ENCODE data around the gene DIAPH3. TPM values are rescaled to one million over a fixed set of nuclear protein-coding genes. Genes with fewer than 3 reads are reported as not detected.

DIAPH3 gene
- polyA plus RNA-seq, 6 donors from 2014 or later, result not detected

- Mint-ChIP-seq H3K9me3 (peaks cover 0 to 3% (median 0%) of the 10 kb centered on the region in 7 donors), H3K27ac (no peak overlapping the region), H3K4me1 (no peaks in the 10 kb centered on the region), H3K4me3 (no peak overlapping the region), H3K36me3 (no peaks in the 10 kb centered on the region), H3K27me3 (no peaks in the 10 kb centered on the region)
- ATAC-seq (ENCODE audit: low read depth in 2 of 2), result no peak
- DNase-seq, result no peak
These were observed 430.0 kb downstream of the DIAPH3 start for GRCh38 chr13:59733744-59734143.

DNA sequence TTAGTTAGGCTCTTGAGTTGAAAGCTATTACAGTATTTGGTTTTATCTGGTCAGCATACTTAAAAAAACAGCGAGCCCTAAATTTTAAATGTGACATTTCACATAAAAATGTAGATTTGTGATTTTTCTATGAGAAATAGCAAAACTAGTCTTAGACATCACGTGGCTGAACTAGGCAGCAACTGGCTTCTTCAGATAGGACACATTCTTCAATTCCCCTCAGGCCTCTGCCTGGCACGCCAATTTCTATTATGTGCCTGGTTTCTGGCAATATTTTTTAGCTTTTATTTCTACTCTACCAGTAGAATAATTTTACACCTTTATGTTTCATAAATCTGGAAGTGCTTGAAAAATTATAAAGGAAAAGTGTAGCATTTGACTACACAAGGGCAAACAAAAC lies 433.7 kb downstream of the DIAPH3 start:
- Mint-ChIP-seq H3K36me3 (no peaks in the 10 kb centered on the region), H3K9me3 (no peaks in the 10 kb centered on the region), H3K27ac (no peak overlapping the region), H3K4me1 (no peaks in the 10 kb centered on the region), H3K4me3 (no peak overlapping the region), H3K27me3 (no peaks in the 10 kb centered on the region)
- DNase-seq (no peak), ATAC-seq (ENCODE audit: low read depth in 2 of 2) (no peak)

GRCh38 chr13:59728896-59729545 lies 434.7 kb downstream of the DIAPH3 start:
- no peak overlapping the region for H3K4me3 Mint-ChIP-seq
- H3K27me3 Mint-ChIP-seq, result no peaks in the 10 kb centered on the region
- no peaks in the 10 kb centered on the region for H3K9me3 Mint-ChIP-seq
- no peaks in the 10 kb centered on the region for H3K4me1 Mint-ChIP-seq
- H3K27ac Mint-ChIP-seq, result peak overlapping the region in 1 of 6 donors; percentile 36
- ATAC-seq (ENCODE audit: low read depth in 2 of 2) (no peak), DNase-seq (no peak)
- H3K36me3 Mint-ChIP-seq, result no peaks in the 10 kb centered on the region

DNA sequence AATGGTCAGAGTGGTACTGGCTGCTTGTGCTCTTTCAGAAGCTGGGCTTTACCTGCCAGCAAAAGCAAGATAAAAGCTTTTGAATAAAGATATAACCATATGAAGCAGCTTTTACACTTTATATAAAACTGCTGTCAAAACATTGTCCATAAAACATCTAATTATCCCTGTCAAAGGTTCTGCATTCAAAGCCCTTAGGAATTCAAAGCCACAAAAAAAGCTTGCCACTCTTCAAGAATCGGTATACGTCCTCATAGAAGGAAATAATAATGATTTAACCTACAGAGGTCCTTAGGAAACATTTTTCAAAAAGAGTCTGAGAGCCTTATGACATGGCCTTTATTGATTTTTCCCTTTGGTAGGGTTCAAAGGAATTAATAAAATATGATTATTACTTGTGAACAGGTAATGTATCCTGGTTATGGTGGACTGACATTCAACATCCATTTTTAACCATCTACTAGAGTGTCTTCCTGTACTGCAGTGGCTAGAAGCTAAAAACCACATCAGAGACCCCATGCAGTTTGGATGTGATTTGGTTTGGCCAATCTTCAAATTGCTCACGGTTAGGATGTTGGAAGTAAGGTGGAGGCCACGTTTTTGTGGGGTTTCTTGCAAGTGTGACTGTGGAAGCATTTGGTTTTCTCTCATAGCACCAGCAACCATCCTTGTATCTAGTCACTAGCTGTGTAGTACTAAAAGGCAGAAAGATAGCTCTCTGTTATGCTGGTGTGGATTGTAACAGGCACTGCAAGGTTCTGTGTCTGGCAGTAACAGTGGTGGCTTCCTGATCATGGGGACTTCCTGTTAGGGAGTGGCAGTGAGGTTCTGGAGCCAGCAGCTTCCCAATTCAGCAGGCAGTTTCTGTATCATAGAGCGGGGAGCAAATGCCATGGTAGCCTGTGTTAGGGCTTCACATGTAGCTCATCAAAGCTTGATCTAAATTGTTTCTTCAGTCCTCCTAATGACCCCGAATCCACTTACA lies 441.5 kb downstream of the DIAPH3 start:
- Mint-ChIP-seq H3K4me1 (no peaks in the 10 kb centered on the region), H3K9me3 (no peaks in the 10 kb centered on the region), H3K4me3 (no peak overlapping the region), H3K27me3 (no peaks in the 10 kb centered on the region), H3K36me3 (no peaks in the 10 kb centered on the region), H3K27ac (peak overlapping the region in 2 of 6 donors; percentile 66 to 84)
- no peak for ATAC-seq (ENCODE audit: low read depth in 2 of 2)
- no peak for DNase-seq

- Mint-ChIP-seq H3K27ac (no peak overlapping the region), H3K27me3 (no peaks in the 10 kb centered on the region), H3K36me3 (no peaks in the 10 kb centered on the region), H3K9me3 (no peaks in the 10 kb centered on the region), H3K4me1 (no peaks in the 10 kb centered on the region), H3K4me3 (no peak overlapping the region)
- ATAC-seq (ENCODE audit: low read depth in 2 of 2) (no peak), DNase-seq (no peak)
These were observed 448.1 kb downstream of the DIAPH3 start for GRCh38 chr13:59715611-59716010.

DNA sequence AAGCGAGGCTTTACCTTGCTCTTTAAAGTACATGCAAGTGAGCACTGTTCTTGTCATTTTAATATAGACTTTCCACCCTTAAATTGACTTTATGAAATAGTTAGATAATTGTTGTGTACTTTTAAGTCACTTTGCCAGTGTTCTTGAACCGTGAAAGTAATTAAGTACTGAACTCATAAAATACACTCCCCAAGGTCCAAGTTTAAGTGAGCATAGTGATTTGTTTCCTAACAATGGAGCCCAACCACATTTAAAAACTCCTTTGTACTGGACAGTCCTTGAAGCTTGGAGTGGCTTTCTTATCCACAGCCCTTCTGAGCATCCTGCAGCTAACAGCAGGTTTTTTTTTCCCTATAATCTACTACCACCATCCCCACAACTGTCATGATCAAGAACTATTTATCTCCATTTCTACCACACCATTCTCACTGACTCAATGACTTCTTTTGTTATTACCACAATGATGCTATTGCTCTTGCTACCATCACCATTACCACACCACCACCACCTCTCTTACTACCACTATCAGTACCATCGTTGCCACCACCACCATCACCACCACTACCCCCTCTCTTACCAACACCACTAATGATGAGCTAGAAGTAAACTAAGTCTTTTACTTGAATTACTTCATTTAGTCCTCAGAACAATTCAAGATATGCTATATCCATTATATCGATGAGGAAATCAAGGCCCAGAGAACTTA lies 452.6 kb downstream of the DIAPH3 start:
- no peak for ATAC-seq (ENCODE audit: low read depth in 2 of 2)
- H3K9me3 Mint-ChIP-seq, result peaks cover 0 to 3% (median 0%) of the 10 kb centered on the region in 7 donors
- H3K36me3 Mint-ChIP-seq, result no peaks in the 10 kb centered on the region
- no peak for DNase-seq
- H3K27me3 Mint-ChIP-seq, result no peaks in the 10 kb centered on the region
- H3K27ac Mint-ChIP-seq, result no peak overlapping the region
- no peak overlapping the region for H3K4me3 Mint-ChIP-seq
- H3K4me1 Mint-ChIP-seq, result no peaks in the 10 kb centered on the region

GRCh38 chr13:59710416-59710815 lies 453.3 kb downstream of the DIAPH3 start:
- no peak overlapping the region for H3K4me3 Mint-ChIP-seq
- no peak overlapping the region for H3K27ac Mint-ChIP-seq
- peaks cover 0 to 3% (median 0%) of the 10 kb centered on the region in 7 donors for H3K9me3 Mint-ChIP-seq
- no peaks in the 10 kb centered on the region for H3K27me3 Mint-ChIP-seq
- no peaks in the 10 kb centered on the region for H3K4me1 Mint-ChIP-seq
- no peaks in the 10 kb centered on the region for H3K36me3 Mint-ChIP-seq
- ATAC-seq (ENCODE audit: low read depth in 2 of 2) (no peak), DNase-seq (no peak)

GRCh38 chr13:59706101-59706976 lies 457.4 kb downstream of the DIAPH3 start:
- H3K4me3 Mint-ChIP-seq, result no peak overlapping the region
- DNase-seq, result no peak

GRCh38 chr13:59702269-59702668 lies 461.5 kb downstream of the DIAPH3 start:
- H3K27ac Mint-ChIP-seq, result no peak overlapping the region
- no peaks in the 10 kb centered on the region for H3K36me3 Mint-ChIP-seq
- no peak overlapping the region for H3K4me3 Mint-ChIP-seq
- no peaks in the 10 kb centered on the region for H3K9me3 Mint-ChIP-seq
- DNase-seq (no peak), ATAC-seq (ENCODE audit: low read depth in 2 of 2) (no peak)
- H3K4me1 Mint-ChIP-seq, result no peaks in the 10 kb centered on the region
- no peaks in the 10 kb centered on the region for H3K27me3 Mint-ChIP-seq

More at GRCh38 chr13:59706101-59706976, 457.4 kb downstream of the DIAPH3 start:
- no peaks in the 10 kb centered on the region for H3K4me1 Mint-ChIP-seq
- peaks cover 0 to 3% (median 0%) of the 10 kb centered on the region in 7 donors for H3K9me3 Mint-ChIP-seq
- H3K27me3 Mint-ChIP-seq, result no peaks in the 10 kb centered on the region
- no peak overlapping the region for H3K27ac Mint-ChIP-seq
- ATAC-seq (ENCODE audit: low read depth in 2 of 2), result no peak
- H3K36me3 Mint-ChIP-seq, result no peaks in the 10 kb centered on the region

DNA sequence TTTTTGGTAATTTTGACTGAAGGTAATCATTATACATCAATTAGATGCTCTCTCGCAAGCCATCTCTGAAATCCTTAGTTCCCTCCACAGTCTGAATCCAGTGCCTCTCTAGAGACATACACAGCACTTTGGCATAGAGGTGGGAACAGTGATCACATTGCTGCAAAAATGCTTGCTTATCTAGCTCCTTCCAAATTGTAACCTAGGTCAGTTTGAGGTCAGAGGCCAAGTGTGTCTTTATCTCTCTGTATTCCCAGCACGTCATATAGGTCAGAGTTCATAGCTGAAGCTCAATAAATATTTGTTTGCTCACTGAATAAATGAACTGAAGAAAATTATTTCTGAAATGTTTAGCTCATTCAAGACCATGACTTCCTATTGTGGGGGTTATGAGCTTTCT lies 462.5 kb downstream of the DIAPH3 start:
- Mint-ChIP-seq H3K4me1 (no peaks in the 10 kb centered on the region), H3K36me3 (no peaks in the 10 kb centered on the region), H3K9me3 (no peaks in the 10 kb centered on the region), H3K27me3 (no peaks in the 10 kb centered on the region), H3K27ac (no peak overlapping the region), H3K4me3 (no peak overlapping the region)
- ATAC-seq (ENCODE audit: low read depth in 2 of 2) (no peak), DNase-seq (no peak)

DNA sequence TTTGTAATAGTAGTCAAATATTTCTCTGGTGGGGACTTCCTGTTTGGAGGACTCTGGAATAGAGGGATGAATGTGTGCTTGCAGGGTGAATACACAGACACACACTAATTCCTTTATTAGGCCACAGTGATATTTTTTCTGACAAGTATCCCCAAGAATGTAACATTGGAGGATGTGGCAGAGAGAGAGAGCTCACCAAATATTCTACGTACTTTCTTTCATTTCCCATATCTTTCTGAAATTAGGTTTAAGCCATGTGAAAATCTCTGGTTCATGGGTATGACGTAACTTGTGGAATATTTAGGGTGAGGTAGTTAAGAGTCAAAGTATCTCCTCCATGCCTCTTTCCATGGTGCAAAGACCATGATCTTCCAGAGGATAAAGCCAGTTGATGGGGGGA lies 463.4 kb downstream of the DIAPH3 start:
- Mint-ChIP-seq H3K4me3 (no peak overlapping the region), H3K27me3 (no peaks in the 10 kb centered on the region), H3K36me3 (no peaks in the 10 kb centered on the region), H3K9me3 (no peaks in the 10 kb centered on the region), H3K4me1 (no peaks in the 10 kb centered on the region), H3K27ac (no peak overlapping the region)
- ATAC-seq (ENCODE audit: low read depth in 2 of 2), result no peak
- no peak for DNase-seq

DNA sequence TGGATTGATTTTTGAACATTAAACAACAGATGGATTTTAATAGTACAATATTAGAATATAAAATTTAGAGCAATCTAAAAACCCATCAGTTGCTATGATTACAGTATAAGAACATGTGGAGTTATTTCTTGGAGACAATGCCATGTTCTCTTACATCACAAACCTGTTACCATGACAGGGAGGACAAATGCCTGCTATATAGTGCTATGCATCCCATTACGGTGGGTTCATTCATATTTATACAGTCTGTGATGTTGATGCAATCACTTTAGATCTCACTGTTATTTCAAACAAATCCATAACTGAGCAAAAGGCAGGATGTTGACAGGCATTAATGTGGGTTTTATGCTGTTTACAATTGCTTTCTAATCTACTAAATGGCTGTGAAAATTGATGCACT lies 467.5 kb downstream of the DIAPH3 start:
- Mint-ChIP-seq H3K9me3 (no peaks in the 10 kb centered on the region), H3K27ac (no peak overlapping the region), H3K4me3 (no peak overlapping the region), H3K36me3 (no peaks in the 10 kb centered on the region), H3K4me1 (no peaks in the 10 kb centered on the region), H3K27me3 (no peaks in the 10 kb centered on the region)
- DNase-seq, result no peak
- no peak for ATAC-seq (ENCODE audit: low read depth in 2 of 2)

DNA sequence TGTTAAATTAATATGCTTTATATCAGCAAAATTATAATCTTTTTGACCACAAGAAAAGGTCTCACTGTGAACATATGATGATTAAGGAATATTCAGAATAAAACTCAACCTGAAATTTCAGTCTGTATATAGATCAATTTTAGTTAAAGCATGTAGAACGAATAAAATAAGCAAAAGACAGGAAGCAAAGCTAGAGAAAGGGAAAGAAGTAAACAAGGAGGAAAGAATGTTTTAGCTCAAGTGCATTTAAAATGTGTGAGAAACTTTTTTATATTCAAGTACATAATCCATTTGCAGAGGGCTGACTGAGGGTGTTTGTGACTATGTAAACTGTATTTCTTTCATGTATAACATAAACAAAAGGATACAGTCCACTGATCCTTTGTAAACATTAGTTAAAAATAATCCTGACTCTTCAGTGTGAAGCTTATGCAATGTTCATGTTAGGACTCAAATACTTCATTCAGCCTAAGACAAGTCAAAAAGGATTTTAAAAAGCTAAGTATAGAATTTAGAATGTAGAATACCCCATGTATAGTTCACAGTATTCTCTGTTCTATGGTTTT lies 472.1 kb downstream of the DIAPH3 start:
- H3K36me3 Mint-ChIP-seq, result no peaks in the 10 kb centered on the region
- no peaks in the 10 kb centered on the region for H3K9me3 Mint-ChIP-seq
- ATAC-seq (ENCODE audit: low read depth in 2 of 2), result no peak
- no peak overlapping the region for H3K27ac Mint-ChIP-seq
- H3K4me3 Mint-ChIP-seq, result no peak overlapping the region
- no peak for DNase-seq
- no peaks in the 10 kb centered on the region for H3K27me3 Mint-ChIP-seq
- H3K4me1 Mint-ChIP-seq, result no peaks in the 10 kb centered on the region
